ENCODE data around the gene CNFN.

The CNFN gene

GRCh38 chr19:42370068-42370520 lies 20.0 kb downstream of the CNFN start:
- Histone ChIP-seq H3K9ac (ENCODE audit: low read depth, low read length) (no peak overlapping the region), H3K27ac (ENCODE audit: low read depth, low read length) (peak overlapping the region; percentile 80; the same call in 1 of the 2 replicates), H3K36me3 (ENCODE audit: insufficient read depth, low read length) (peaks cover 10% of the 10 kb centered on the region; the same call in 1 of the 2 replicates), H3K9me3 (ENCODE audit: insufficient read depth, low read depth, low read length) (no peaks in the 10 kb centered on the region), H3K4me1 (ENCODE audit: insufficient read depth, low read length) (peaks cover 11% of the 10 kb centered on the region), H3K4me3 (ENCODE audit: low read length) (peak overlapping the region; percentile 26; the same call in 1 of the 2 replicates), H3K27me3 (ENCODE audit: insufficient read depth, low read length) (no peaks in the 10 kb centered on the region)
- WGBS = 8% methylated on average over 9 of the region's 9 CpGs

- peaks cover 11% of the 10 kb centered on the region for H3K4me1 ChIP-seq (ENCODE audit: insufficient read depth, low read length)
- H3K36me3 ChIP-seq (ENCODE audit: insufficient read depth, low read length) = peaks cover 8% of the 10 kb centered on the region; the same call in 1 of the 2 replicates
- no peaks in the 10 kb centered on the region for H3K27me3 ChIP-seq (ENCODE audit: insufficient read depth, low read length)
- no peaks in the 10 kb centered on the region for H3K9me3 ChIP-seq (ENCODE audit: insufficient read depth, low read depth, low read length)
- H3K9ac ChIP-seq (ENCODE audit: low read depth, low read length) = no peak overlapping the region
- no peak overlapping the region for H3K4me3 ChIP-seq (ENCODE audit: low read length)
- peak overlapping the region; percentile 80; the same call in 1 of the 2 replicates for H3K27ac ChIP-seq (ENCODE audit: low read depth, low read length)
- WGBS = 81% methylated on average over 27 of the region's 27 CpGs
Measured at GRCh38 chr19:42369433-42370067, 20.5 kb downstream of the CNFN start.

- H3K9ac ChIP-seq (ENCODE audit: low read depth, low read length) = no peak overlapping the region
- peaks cover 11% of the 10 kb centered on the region for H3K36me3 ChIP-seq (ENCODE audit: insufficient read depth, low read length)
- WGBS = 93% methylated on average over 15 of the region's 15 CpGs
- peaks cover 11% of the 10 kb centered on the region for H3K4me1 ChIP-seq (ENCODE audit: insufficient read depth, low read length)
- no peak overlapping the region for H3K4me3 ChIP-seq (ENCODE audit: low read length)
- no peaks in the 10 kb centered on the region for H3K27me3 ChIP-seq (ENCODE audit: insufficient read depth, low read length)
- H3K27ac ChIP-seq (ENCODE audit: low read depth, low read length) = no peak overlapping the region
- no peaks in the 10 kb centered on the region for H3K9me3 ChIP-seq (ENCODE audit: insufficient read depth, low read depth, low read length)
Measured at GRCh38 chr19:42368765-42369164, 21.3 kb downstream of the CNFN start.

- Histone ChIP-seq H3K9me3 (ENCODE audit: insufficient read depth, low read depth, low read length) (no peaks in the 10 kb centered on the region), H3K27ac (ENCODE audit: low read depth, low read length) (no peak overlapping the region), H3K36me3 (ENCODE audit: insufficient read depth, low read length) (peaks cover 14% of the 10 kb centered on the region), H3K4me3 (ENCODE audit: low read length) (no peak overlapping the region), H3K9ac (ENCODE audit: low read depth, low read length) (no peak overlapping the region), H3K4me1 (ENCODE audit: insufficient read depth, low read length) (peaks cover 11% of the 10 kb centered on the region), H3K27me3 (ENCODE audit: insufficient read depth, low read length) (no peaks in the 10 kb centered on the region)
- WGBS = 91% methylated on average over 11 of the region's 11 CpGs
Measured at GRCh38 chr19:42368360-42368759, 21.7 kb downstream of the CNFN start.

- Histone ChIP-seq H3K4me1 (ENCODE audit: insufficient read depth, low read length) (peaks cover 11% of the 10 kb centered on the region), H3K27ac (ENCODE audit: low read depth, low read length) (no peak overlapping the region), H3K27me3 (ENCODE audit: insufficient read depth, low read length) (no peaks in the 10 kb centered on the region), H3K9ac (ENCODE audit: low read depth, low read length) (no peak overlapping the region), H3K4me3 (ENCODE audit: low read length) (no peak overlapping the region), H3K9me3 (ENCODE audit: insufficient read depth, low read depth, low read length) (no peaks in the 10 kb centered on the region), H3K36me3 (ENCODE audit: insufficient read depth, low read length) (peaks cover 14% of the 10 kb centered on the region)
- WGBS = 89% methylated on average over 4 of the region's 4 CpGs
Measured at GRCh38 chr19:42367929-42368328, 22.2 kb downstream of the CNFN start.

- Histone ChIP-seq H3K27ac (ENCODE audit: low read depth, low read length) (no peak overlapping the region), H3K9me3 (ENCODE audit: insufficient read depth, low read depth, low read length) (no peaks in the 10 kb centered on the region), H3K4me1 (ENCODE audit: insufficient read depth, low read length) (peaks cover 11% of the 10 kb centered on the region), H3K9ac (ENCODE audit: low read depth, low read length) (no peak overlapping the region), H3K36me3 (ENCODE audit: insufficient read depth, low read length) (peaks cover 12% of the 10 kb centered on the region), H3K27me3 (ENCODE audit: insufficient read depth, low read length) (no peaks in the 10 kb centered on the region), H3K4me3 (ENCODE audit: low read length) (no peak overlapping the region)
- 97% methylated on average over 1 of the region's 1 CpG for WGBS
Measured at GRCh38 chr19:42366673-42367072, 23.4 kb downstream of the CNFN start.

- no peak overlapping the region for H3K4me3 ChIP-seq (ENCODE audit: low read length)
- no peaks in the 10 kb centered on the region for H3K4me1 ChIP-seq (ENCODE audit: insufficient read depth, low read length)
- no peak overlapping the region for H3K27ac ChIP-seq (ENCODE audit: low read depth, low read length)
- no peaks in the 10 kb centered on the region for H3K9me3 ChIP-seq (ENCODE audit: insufficient read depth, low read depth, low read length)
- peaks cover 14% of the 10 kb centered on the region for H3K36me3 ChIP-seq (ENCODE audit: insufficient read depth, low read length)
- 93% methylated on average over 17 of the region's 17 CpGs for WGBS
- H3K9ac ChIP-seq (ENCODE audit: low read depth, low read length) = no peak overlapping the region
- no peaks in the 10 kb centered on the region for H3K27me3 ChIP-seq (ENCODE audit: insufficient read depth, low read length)
Measured at GRCh38 chr19:42363614-42364346, 26.3 kb downstream of the CNFN start.

GRCh38 chr19:42362891-42363440 lies 27.1 kb downstream of the CNFN start:
- H3K4me1 ChIP-seq (ENCODE audit: insufficient read depth, low read length) = no peaks in the 10 kb centered on the region

GRCh38 chr19:42362342-42362741 lies 27.8 kb downstream of the CNFN start:
- H3K36me3 ChIP-seq (ENCODE audit: insufficient read depth, low read length) = peaks cover 16% of the 10 kb centered on the region
- H3K4me1 ChIP-seq (ENCODE audit: insufficient read depth, low read length) = no peaks in the 10 kb centered on the region
- H3K4me3 ChIP-seq (ENCODE audit: low read length) = no peak overlapping the region
- no peaks in the 10 kb centered on the region for H3K27me3 ChIP-seq (ENCODE audit: insufficient read depth, low read length)
- no peak overlapping the region for H3K27ac ChIP-seq (ENCODE audit: low read depth, low read length)
- H3K9me3 ChIP-seq (ENCODE audit: insufficient read depth, low read depth, low read length) = no peaks in the 10 kb centered on the region
- 95% methylated on average over 14 of the region's 14 CpGs for WGBS
- no peak overlapping the region for H3K9ac ChIP-seq (ENCODE audit: low read depth, low read length)

More at GRCh38 chr19:42362891-42363440, 27.1 kb downstream of the CNFN start:
- Histone ChIP-seq H3K4me3 (ENCODE audit: low read length) (no peak overlapping the region), H3K9ac (ENCODE audit: low read depth, low read length) (no peak overlapping the region), H3K9me3 (ENCODE audit: insufficient read depth, low read depth, low read length) (no peaks in the 10 kb centered on the region), H3K27ac (ENCODE audit: low read depth, low read length) (no peak overlapping the region), H3K27me3 (ENCODE audit: insufficient read depth, low read length) (no peaks in the 10 kb centered on the region), H3K36me3 (ENCODE audit: insufficient read depth, low read length) (peaks cover 14% of the 10 kb centered on the region)
- WGBS = 89% methylated on average over 13 of the region's 13 CpGs

GRCh38 chr19:42361545-42361910 lies 28.6 kb downstream of the CNFN start:
- Histone ChIP-seq H3K27ac (ENCODE audit: low read depth, low read length) (no peak overlapping the region), H3K9me3 (ENCODE audit: insufficient read depth, low read depth, low read length) (no peaks in the 10 kb centered on the region), H3K27me3 (ENCODE audit: insufficient read depth, low read length) (no peaks in the 10 kb centered on the region), H3K4me3 (ENCODE audit: low read length) (no peak overlapping the region), H3K4me1 (ENCODE audit: insufficient read depth, low read length) (no peaks in the 10 kb centered on the region), H3K36me3 (ENCODE audit: insufficient read depth, low read length) (peaks cover 23% of the 10 kb centered on the region), H3K9ac (ENCODE audit: low read depth, low read length) (no peak overlapping the region)
- WGBS = 93% methylated on average over 7 of the region's 7 CpGs

- no peak overlapping the region for H3K4me3 ChIP-seq (ENCODE audit: low read length)
- H3K9me3 ChIP-seq (ENCODE audit: insufficient read depth, low read depth, low read length) = no peaks in the 10 kb centered on the region
- H3K27me3 ChIP-seq (ENCODE audit: insufficient read depth, low read length) = no peaks in the 10 kb centered on the region
- no peaks in the 10 kb centered on the region for H3K4me1 ChIP-seq (ENCODE audit: insufficient read depth, low read length)
- H3K36me3 ChIP-seq (ENCODE audit: insufficient read depth, low read length) = peaks cover 29% of the 10 kb centered on the region
- 86% methylated on average over 16 of the region's 16 CpGs for WGBS
- no peak overlapping the region for H3K9ac ChIP-seq (ENCODE audit: low read depth, low read length)
- H3K27ac ChIP-seq (ENCODE audit: low read depth, low read length) = no peak overlapping the region
Measured at GRCh38 chr19:42360787-42361544, 29.1 kb downstream of the CNFN start.

All from HUES64 (cell line).